H1 (cell line): ENCODE measurements around the gene CLCF1. TPM values are rescaled to one million over a fixed set of nuclear protein-coding genes. Genes with fewer than 3 reads are reported as not detected.

Source experiments
- CTCF ChIA-PET: fragments of 300-600 bp; sonication (Branson Sonifier 250); formaldehyde crosslinking; loops from one replicate; lab custom pipeline; 2021; ENCODE audit not compliant: partially characterized antibody; lab: Charles Lee
- POLR2A ChIA-PET: fragments of 300-600 bp; sonication (Branson Sonifier 250); formaldehyde crosslinking; loops from one replicate; lab custom pipeline; 2021; ENCODE audit warnings: inconsistent platforms; ENCODE audit not compliant: partially characterized antibody; lab: Charles Lee
- DNase-seq, 2 experiments: peaks; one replicate each; pipeline versions ENCODE4 v3.0.0 to v3.0.0-alpha.2; 2010 to 2022; ENCODE audit warnings: low spot score in 2 of 2, low read depth in 1 of 2, mixed read lengths in 1 of 2
- FAIRE-seq: peaks from 2 replicates; lab custom pipeline; 2011; peaks lifted over from hg19 to GRCh38; lab: Jason Lieb, UNC
- H2AFZ ChIP-seq: 2 replicates; pipeline ENCODE4 v1.8.1; 2012; ENCODE audit warnings: low read length, inconsistent platforms
- H2AK5ac ChIP-seq: 2 replicates; pipeline ENCODE4 v1.6.1; 2013; ENCODE audit warnings: low read depth, low read length
- H2BK120ac ChIP-seq: replicated peaks from 2 replicates; pipeline ENCODE3; 2013; ENCODE audit warnings: low read depth, low read length, inconsistent platforms
- H2BK12ac ChIP-seq: 2 replicates; pipeline ENCODE4 v1.6.1; 2013; ENCODE audit warnings: low read depth, low read length
- H2BK15ac ChIP-seq: 2 replicates; pipeline ENCODE4 v1.6.1; 2013; ENCODE audit warnings: low read length
- H2BK20ac ChIP-seq: 2 replicates; pipeline ENCODE4 v1.6.1; 2013; ENCODE audit warnings: low read length
- H2BK5ac ChIP-seq: 2 replicates; pipeline ENCODE4 v1.6.1; 2013; ENCODE audit warnings: low read depth, low read length
- H3K14ac ChIP-seq: 2 replicates; pipeline ENCODE4 v1.6.1; 2013; ENCODE audit warnings: inconsistent platforms; ENCODE audit not compliant: insufficient read length
- H3K18ac ChIP-seq: 2 replicates; pipeline ENCODE4 v1.6.1; 2013; ENCODE audit warnings: low read length; ENCODE audit errors: extremely low read depth
- H3K23ac ChIP-seq: 2 replicates; pipeline ENCODE4 v1.6.1; 2013; ENCODE audit warnings: inconsistent platforms; ENCODE audit not compliant: insufficient read length
- H3K23me2 ChIP-seq: 2 replicates; pipeline ENCODE4 v1.6.1; 2013; ENCODE audit warnings: low read depth, low read length
- H3K27ac ChIP-seq: 2 replicates; pipeline ENCODE4 v1.6.1; 2011; ENCODE audit warnings: low read depth, low read length, inconsistent platforms
- H3K27me3 ChIP-seq, 4 experiments: replicated peaks in 1 of 4; 1 replicate in 1 of 4; 2 replicates in 3 of 4; pipeline versions ENCODE4 v1.6.1 to v1.8.1; 2011 to 2013; ENCODE audit warnings: low read length in 3 of 4, mild to moderate bottlenecking in 3 of 4, inconsistent platforms in 2 of 4, mixed read lengths in 2 of 4, moderate library complexity in 1 of 4; ENCODE audit not compliant: control insufficient read depth in 3 of 4, insufficient read depth in 3 of 4; ENCODE audit errors: extremely low read depth in 1 of 4
- H3K36me3 ChIP-seq, 4 experiments: 2 replicates each; pipeline versions ENCODE4 v1.6.1 to v1.8.1; 2011 to 2013; ENCODE audit warnings: mild to moderate bottlenecking in 4 of 4, low read length in 3 of 4, moderate library complexity in 2 of 4, control low read depth in 1 of 4, inconsistent platforms in 1 of 4; ENCODE audit not compliant: insufficient read depth in 4 of 4, control insufficient read depth in 2 of 4
- H3K4ac ChIP-seq: replicated peaks from 2 replicates; pipeline ENCODE3; 2013; ENCODE audit warnings: low read length, low read depth, mixed read lengths, inconsistent platforms; ENCODE audit not compliant: insufficient read length
- H3K4me1 ChIP-seq, 4 experiments: replicated peaks in 1 of 4; 1 replicate in 1 of 4; 2 replicates in 3 of 4; pipeline versions ENCODE4 v1.6.1 to v1.8.1; 2011 to 2013; ENCODE audit warnings: low read length in 3 of 4, inconsistent platforms in 2 of 4, mixed read lengths in 1 of 4; ENCODE audit not compliant: insufficient read depth in 4 of 4, control insufficient read depth in 3 of 4
- H3K4me2 ChIP-seq, 2 experiments: 2 replicates each; pipeline versions ENCODE4 v1.6.1 to v1.8.1; 2011 to 2013; ENCODE audit warnings: low read depth in 2 of 2, low read length in 2 of 2, control low read depth in 1 of 2, inconsistent platforms in 1 of 2, mild to moderate bottlenecking in 1 of 2; ENCODE audit not compliant: insufficient read depth in 1 of 2
- H3K4me3 ChIP-seq, 4 experiments: fragments of 200-600, 300-600 bp in 1 of 4; sonication (generic), shearing (Covaris generic), sonication (Bioruptor Twin) in 1 of 4; 2 replicates each; pipeline versions ENCODE4 v1.5.1 to v1.8.1; 2011 to 2016; ENCODE audit warnings: low read length in 4 of 4, low read depth in 3 of 4, control low read depth in 2 of 4, inconsistent platforms in 2 of 4, mild to moderate bottlenecking in 2 of 4, mixed read lengths in 1 of 4, moderate library complexity in 1 of 4; ENCODE audit not compliant: insufficient read depth in 2 of 4; ENCODE audit errors: extremely low read depth in 1 of 4
- H3K56ac ChIP-seq: replicated peaks from 2 replicates; pipeline ENCODE3; 2013; ENCODE audit warnings: low read depth, mild to moderate bottlenecking, mixed read lengths, low read length, inconsistent platforms; ENCODE audit not compliant: insufficient read length
- H3K79me1 ChIP-seq: 2 replicates; pipeline ENCODE4 v1.6.1; 2013; ENCODE audit warnings: low read depth, low read length, control low read depth
- H3K79me2 ChIP-seq, 2 experiments: 2 replicates each; pipeline versions ENCODE4 v1.6.1 to v1.8.1; 2012 to 2013; ENCODE audit warnings: low read length in 2 of 2, mild to moderate bottlenecking in 2 of 2, inconsistent platforms in 1 of 2; ENCODE audit not compliant: insufficient read depth in 2 of 2, control insufficient read depth in 1 of 2
- H3K9ac ChIP-seq, 4 experiments: replicated peaks in 1 of 4; 1 replicate in 1 of 4; 2 replicates in 3 of 4; pipeline versions ENCODE4 v1.6.1 to v1.8.1; 2011 to 2013; ENCODE audit warnings: low read depth in 3 of 4, low read length in 3 of 4, control low read depth in 2 of 4, mild to moderate bottlenecking in 2 of 4, moderate library complexity in 2 of 4, inconsistent platforms in 1 of 4; ENCODE audit errors: extremely low read depth in 1 of 4
- H3K9me3 ChIP-seq, 2 experiments: 2 replicates each; pipeline versions ENCODE4 v1.6.1 to v1.8.1; 2012 to 2013; ENCODE audit warnings: mild to moderate bottlenecking in 2 of 2, moderate library complexity in 2 of 2, control low read depth in 1 of 2, inconsistent platforms in 1 of 2, low read depth in 1 of 2, low read length in 1 of 2, mixed read lengths in 1 of 2; ENCODE audit not compliant: insufficient read depth in 2 of 2
- H4K20me1 ChIP-seq, 2 experiments: replicated peaks in 1 of 2; 2 replicates each; pipeline versions ENCODE3 to v1.8.1; 2011 to 2013; ENCODE audit warnings: inconsistent platforms in 2 of 2, low read length in 2 of 2, mild to moderate bottlenecking in 1 of 2; ENCODE audit not compliant: insufficient read depth in 2 of 2, control insufficient read depth in 1 of 2
- H4K5ac ChIP-seq: 2 replicates; pipeline ENCODE4 v1.6.1; 2013; ENCODE audit warnings: low read length, low read depth, mixed read lengths, inconsistent platforms; ENCODE audit not compliant: insufficient read length
- H4K8ac ChIP-seq: 2 replicates; pipeline ENCODE4 v1.8.0; 2013; ENCODE audit warnings: mild to moderate bottlenecking, moderate library complexity, low read length, inconsistent platforms; ENCODE audit not compliant: insufficient read depth; ENCODE audit errors: extremely low read depth
- H4K91ac ChIP-seq: replicated peaks from 2 replicates; pipeline ENCODE3; 2013; ENCODE audit warnings: low read length, mixed read lengths, inconsistent platforms; ENCODE audit not compliant: insufficient read length
- CBX5 ChIP-seq: fragments of 300-800, 300-1000 bp; sonication (generic); IDR thresholded peaks from 2 replicates; pipeline ENCODE4 v1.7.1; 2016; ENCODE audit warnings: antibody characterized with exemption, low read length, low read depth
- CHD2 ChIP-seq: IDR thresholded peaks from 2 replicates; pipeline ENCODE4 v1.6.1; 2012; ENCODE audit warnings: low read length, improper control_type of control experiment
- CREB1 ChIP-seq: IDR thresholded peaks from 2 replicates; pipeline ENCODE4 v1.6.1; 2012; ENCODE audit warnings: inconsistent platforms
- CTBP2 ChIP-seq: IDR thresholded peaks from 2 replicates; pipeline ENCODE4 v1.7.0; 2011; ENCODE audit warnings: borderline replicate concordance, mild to moderate bottlenecking, moderate library complexity, mixed read lengths, low read length; ENCODE audit not compliant: insufficient read depth, insufficient read length
- HDAC6 ChIP-seq: IDR thresholded peaks from one replicate; pipeline ENCODE4 v1.7.1; 2012; ENCODE audit warnings: low read depth, mild to moderate bottlenecking, inconsistent platforms, low read length, moderate library complexity
- KDM4A ChIP-seq: IDR thresholded peaks from one replicate; pipeline ENCODE4 v1.7.1; 2012; ENCODE audit warnings: low read depth, mild to moderate bottlenecking, moderate library complexity, low read length, inconsistent platforms; ENCODE audit not compliant: severe bottlenecking
- KDM5A ChIP-seq: fragments of 200-600 bp; IDR thresholded peaks from 2 replicates; pipeline ENCODE4 v1.7.1; 2012; ENCODE audit warnings: mild to moderate bottlenecking, low read length, inconsistent platforms, mixed read lengths
- POU5F1 ChIP-seq: IDR thresholded peaks from 2 replicates; pipeline ENCODE4 v1.6.1; 2011; ENCODE audit warnings: low read depth, mild to moderate bottlenecking, low read length, moderate library complexity
- SP4 ChIP-seq: IDR thresholded peaks from 2 replicates; pipeline ENCODE4 v1.6.1; 2012; ENCODE audit warnings: low read length, inconsistent platforms
- TAF1 ChIP-seq: IDR thresholded peaks from 2 replicates; pipeline ENCODE4 v1.6.1; 2011; ENCODE audit warnings: mild to moderate bottlenecking, low read depth, low read length
- WGBS, 2 experiments: shearing (Covaris generic) in 1 of 2; methylation state at CpG; one replicate each; pipeline versions ENCODE4 v1.1.6 to v1.1.7; 2013 to 2015; ENCODE audit warnings: low lambda C conversion rate in 2 of 2, mixed read lengths in 2 of 2, inconsistent platforms in 1 of 2, low coverage in 1 of 2, missing lambda C conversion rate in 1 of 2; ENCODE audit not compliant: insufficient replicate concordance in 2 of 2, insufficient coverage in 1 of 2, insufficient read length in 1 of 2; ENCODE audit errors: extremely low coverage in 1 of 2, missing lambda C conversion rate in 1 of 2; 5-methylcytosine and 5-hydroxymethylcytosine counted together
- polyA plus RNA-seq, 7 experiments: library from polyadenylated mRNA; depleted of rRNA in 3 of 7; stranded (reverse) in 5 of 7; unstranded in 2 of 7; fragments of >200 nt in 5 of 7; fragments of 200-250 nt in 2 of 7; gene quantifications; 1 replicate in 5 of 7; 2 replicates in 1 of 7; 4 replicates in 1 of 7; pipeline versions ENCODE4 v1.2.1 to v1.2.3, GENCODE V29; 2011 to 2013; ENCODE audit warnings: missing spikeins in 2 of 7, mixed read lengths in 2 of 7
- total RNA-seq: library from RNA; stranded (reverse); fragmentation: NEBNext Ultra II Directional; extraction: Animal tissue kit (Norgen Biotek cat#: 25700); gene quantifications from 2 replicates; pipeline ENCODE4 v1.2.1, GENCODE V29; 2021
- TF ChIP-seq, protein P1 (sequence below): IDR thresholded peaks from 2 replicates; pipeline ENCODE4 v1.6.1; 2011; ENCODE audit warnings: low read depth, mild to moderate bottlenecking, low read length; ENCODE audit not compliant: insufficient read depth
- TF ChIP-seq, protein P2 (sequence below): IDR thresholded peaks from 2 replicates; pipeline ENCODE4 v1.6.1; 2012; ENCODE audit warnings: inconsistent platforms

Gene CLCF1
- total and polyA plus RNA-seq, 2 of the 8 experiments (the other 6 are each of a cell fraction or from before 2014, with no cell fraction given) = 0.32 to 1.2 TPM

DNA sequence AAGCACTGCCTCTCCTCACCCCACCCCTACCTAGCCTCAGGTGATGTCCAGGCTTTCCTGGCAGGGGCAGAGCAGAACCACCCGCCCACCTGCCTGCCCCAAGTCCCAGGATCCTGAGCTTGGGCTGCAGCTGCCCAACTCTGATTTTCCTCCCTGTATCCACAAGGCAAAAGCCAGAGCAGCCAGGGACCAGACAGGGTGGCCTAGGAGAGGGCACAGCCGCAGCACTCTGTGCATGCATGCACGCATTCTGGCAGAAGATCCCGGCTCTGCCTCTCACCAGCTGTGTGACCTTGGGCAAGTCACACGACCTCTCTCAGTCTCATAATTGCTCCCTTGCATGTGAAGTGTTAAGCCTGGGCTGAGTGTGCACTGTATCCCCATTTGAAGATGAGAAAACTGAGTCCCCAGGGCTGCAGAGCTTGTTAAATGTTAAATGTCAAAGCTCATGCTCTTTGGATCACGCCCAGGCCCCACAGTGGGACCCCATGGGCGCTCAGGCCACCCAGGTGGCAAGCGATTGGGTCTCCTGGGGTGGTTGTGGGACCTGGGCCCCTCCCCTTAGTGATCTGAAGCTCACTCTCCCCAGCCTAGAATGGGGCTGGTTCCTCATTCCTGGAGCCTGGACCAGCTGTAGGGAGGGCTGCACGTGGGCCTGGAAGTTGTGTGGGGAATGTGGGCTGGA lies 39.2 kb upstream of the CLCF1 start:
- DNase-seq (no peak), FAIRE-seq (no peak)
- H3K79me1 ChIP-seq = no peaks in the 10 kb centered on the region
- no peak overlapping the region for H2BK12ac ChIP-seq
- peaks cover 0 to 16% (median 5%) of the 10 kb centered on the region in 4 experiments; a peak in 4 of 7 replicates for H3K27me3 ChIP-seq
- no peak overlapping the region for H3K14ac ChIP-seq
- 0 out of 2 replicates have a peak, but pooled peaks cover 3% of the 10 kb centered on the region for H3K23me2 ChIP-seq
- H4K91ac ChIP-seq = no peak overlapping the region
- H3K9me3 ChIP-seq = no peaks in the 10 kb centered on the region
- H3K36me3 ChIP-seq = no peaks in the 10 kb centered on the region
- H2BK15ac ChIP-seq = no peak overlapping the region; the same call in 1 of the 2 replicates
- H3K4ac ChIP-seq = no peak overlapping the region
- H3K4me2 ChIP-seq = no peak overlapping the region
- no peak overlapping the region for H4K5ac ChIP-seq
- H2AK5ac ChIP-seq = no peak overlapping the region
- H2BK5ac ChIP-seq = no peak overlapping the region
- ChIA-PET POLR2A (interaction anchor here (0.8 to 3.1 kb wide), 9 partner anchors 8 to 171 kb away, joined by 3 to 11 read pairs (median 4); partner anchors contain the start of genes GSTP1, RAD9A, RPS6KB2 and TBC1D10C), CTCF (interaction anchor here (1.0 to 2.5 kb wide), 7 partner anchors 11 to 67 kb away, joined by 3 to 7 read pairs (median 4); partner anchors contain the start of genes PPP1CA, RAD9A and TMEM134)
- H2BK20ac ChIP-seq = no peak overlapping the region
- H2AFZ ChIP-seq = no peak overlapping the region
- no peaks in the 10 kb centered on the region for H4K20me1 ChIP-seq
- no peak overlapping the region for H3K23ac ChIP-seq
- H3K9ac ChIP-seq = no peak overlapping the region
- no peak overlapping the region for H3K4me3 ChIP-seq
- peak overlapping the region; percentile 36; the same call in 1 of the 2 replicates for H4K8ac ChIP-seq
- H3K4me1 ChIP-seq = peaks cover 4 to 22% (median 15%) of the 10 kb centered on the region in 4 experiments
- no peak overlapping the region for H2BK120ac ChIP-seq
- no peak overlapping the region for H3K27ac ChIP-seq
- H3K56ac ChIP-seq = no peak overlapping the region
- 84% methylated on average over 9 of the region's 9 CpGs; no CpG with 5 or more reads in 1 of the 2 experiments for WGBS, 2 experiments
- H3K18ac ChIP-seq = no peak overlapping the region; the same call in 1 of the 2 replicates
- no peaks in the 10 kb centered on the region for H3K79me2 ChIP-seq
- TF ChIP-seq CBX5 = no peak
- no peak for TF ChIP-seq CHD2
- TF ChIP-seq, protein P1, sequence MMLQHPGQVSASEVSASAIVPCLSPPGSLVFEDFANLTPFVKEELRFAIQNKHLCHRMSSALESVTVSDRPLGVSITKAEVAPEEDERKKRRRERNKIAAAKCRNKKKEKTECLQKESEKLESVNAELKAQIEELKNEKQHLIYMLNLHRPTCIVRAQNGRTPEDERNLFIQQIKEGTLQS = no peak
- TF ChIP-seq HDAC6 = no peak
- TF ChIP-seq KDM5A = no peak
- no peak for TF ChIP-seq CTBP2
- no peak for TF ChIP-seq SP4
- no peak for TF ChIP-seq TAF1
- no peak for TF ChIP-seq POU5F1
- TF ChIP-seq CREB1 = no peak
- TF ChIP-seq KDM4A = no peak
- TF ChIP-seq, protein P2, sequence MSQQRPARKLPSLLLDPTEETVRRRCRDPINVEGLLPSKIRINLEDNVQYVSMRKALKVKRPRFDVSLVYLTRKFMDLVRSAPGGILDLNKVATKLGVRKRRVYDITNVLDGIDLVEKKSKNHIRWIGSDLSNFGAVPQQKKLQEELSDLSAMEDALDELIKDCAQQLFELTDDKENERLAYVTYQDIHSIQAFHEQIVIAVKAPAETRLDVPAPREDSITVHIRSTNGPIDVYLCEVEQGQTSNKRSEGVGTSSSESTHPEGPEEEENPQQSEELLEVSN = no peak
